IPS-NIHi7 (cell line): Measurements from ENCODE around the gene SPIN2B.

ENCODE experiments used
- DNase-seq: peaks from one replicate; pipeline ENCODE4 v3.0.0; 2012; ENCODE audit warnings: mixed read lengths; ENCODE audit errors: extremely low spot score

SPIN2B gene

GRCh38 chrX:57070185-57070984 is 51.0 kb downstream of the SPIN2B start:
- DNase-seq = peak; percentile 16
